ENCODE measurements around the gene OXCT1. TPM values are rescaled to one million over a fixed set of nuclear protein-coding genes. Genes with fewer than 3 reads are reported as not detected.
"Not testable (repeated sequence)": the region's sequence is repeated elsewhere in the genome, so short reads cannot be mapped to it uniquely, and the experiment has no call there.

Gene OXCT1
- total and polyA plus RNA-seq, 7 donors: 5.5 to 22.1 (median 10.7) TPM

DNA sequence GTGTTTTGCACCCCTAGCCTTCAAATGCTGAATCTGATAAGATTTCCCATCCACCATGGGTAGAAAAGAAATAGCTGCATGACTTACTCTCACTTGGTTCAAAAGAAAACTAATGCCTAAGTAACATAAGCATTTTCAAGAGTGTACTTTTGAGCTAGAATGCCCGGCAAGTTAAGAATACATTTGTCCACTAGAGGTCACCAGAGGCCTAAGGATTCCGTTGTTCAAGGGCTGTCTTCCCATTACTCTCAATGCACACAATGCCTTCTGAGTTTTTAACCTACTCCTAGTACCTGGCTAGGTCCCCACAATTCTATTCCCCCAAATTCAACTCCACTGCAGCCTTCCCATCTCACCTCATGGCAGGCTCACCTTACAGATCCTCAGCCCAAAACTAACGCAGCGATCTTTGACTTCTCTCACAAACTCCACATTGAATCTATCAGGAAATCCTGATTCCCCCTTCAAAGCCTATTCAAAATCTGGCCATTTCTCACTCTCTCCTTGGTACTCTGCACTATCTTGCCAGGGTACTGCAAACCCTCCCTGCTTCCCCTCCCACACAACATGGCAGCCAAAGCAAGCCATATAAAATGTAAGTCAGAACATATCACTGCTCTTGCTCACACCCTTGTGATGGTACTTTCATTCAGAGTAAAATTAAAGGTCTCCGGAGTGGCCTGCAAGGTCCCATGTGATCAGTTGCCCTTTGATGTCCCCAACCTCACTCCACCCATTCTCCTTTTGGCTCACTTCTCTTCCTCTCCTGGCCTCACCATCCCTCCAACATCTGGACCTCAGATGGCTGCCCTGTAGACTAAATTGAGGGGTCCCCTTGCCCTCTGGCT lies 13.4 kb downstream of the OXCT1 start:
- H3K36me3 ChIP-seq (ENCODE audit: insufficient read depth in 1 of 2, low read depth in 1 of 2): peaks cover 0 to 31% of the 10 kb centered on the region in 2 donors
- intact Hi-C loops (cut with DNase I): loop anchor here (2.0 to 10.0 kb wide), 8 partner anchors 50 to 1034 kb away; partner anchors contain the start of genes FBXO4 (in 1 of the 2) and GHR (in 1 of the 2)
- no peaks in the 10 kb centered on the region for H3K9me3 ChIP-seq
- DNase-seq (no peak), ATAC-seq (peak; percentile 75 to 94 (median 82))
- no peaks in the 10 kb centered on the region for H3K4me1 ChIP-seq
- H3K4me3 ChIP-seq: no peak overlapping the region
- no peaks in the 10 kb centered on the region for H3K27me3 ChIP-seq (ENCODE audit: insufficient read depth in 3 of 3, low read length in 2 of 3)
- 46 to 47% (median 46%) methylated on average over 5 of the region's 5 CpGs for WGBS, 3 donors
- TF ChIP-seq, protein P1, sequence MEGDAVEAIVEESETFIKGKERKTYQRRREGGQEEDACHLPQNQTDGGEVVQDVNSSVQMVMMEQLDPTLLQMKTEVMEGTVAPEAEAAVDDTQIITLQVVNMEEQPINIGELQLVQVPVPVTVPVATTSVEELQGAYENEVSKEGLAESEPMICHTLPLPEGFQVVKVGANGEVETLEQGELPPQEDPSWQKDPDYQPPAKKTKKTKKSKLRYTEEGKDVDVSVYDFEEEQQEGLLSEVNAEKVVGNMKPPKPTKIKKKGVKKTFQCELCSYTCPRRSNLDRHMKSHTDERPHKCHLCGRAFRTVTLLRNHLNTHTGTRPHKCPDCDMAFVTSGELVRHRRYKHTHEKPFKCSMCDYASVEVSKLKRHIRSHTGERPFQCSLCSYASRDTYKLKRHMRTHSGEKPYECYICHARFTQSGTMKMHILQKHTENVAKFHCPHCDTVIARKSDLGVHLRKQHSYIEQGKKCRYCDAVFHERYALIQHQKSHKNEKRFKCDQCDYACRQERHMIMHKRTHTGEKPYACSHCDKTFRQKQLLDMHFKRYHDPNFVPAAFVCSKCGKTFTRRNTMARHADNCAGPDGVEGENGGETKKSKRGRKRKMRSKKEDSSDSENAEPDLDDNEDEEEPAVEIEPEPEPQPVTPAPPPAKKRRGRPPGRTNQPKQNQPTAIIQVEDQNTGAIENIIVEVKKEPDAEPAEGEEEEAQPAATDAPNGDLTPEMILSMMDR (IDR thresholded peaks at IDR 0.05): peak; percentile 85
- no peak overlapping the region for H3K27ac ChIP-seq

DNA sequence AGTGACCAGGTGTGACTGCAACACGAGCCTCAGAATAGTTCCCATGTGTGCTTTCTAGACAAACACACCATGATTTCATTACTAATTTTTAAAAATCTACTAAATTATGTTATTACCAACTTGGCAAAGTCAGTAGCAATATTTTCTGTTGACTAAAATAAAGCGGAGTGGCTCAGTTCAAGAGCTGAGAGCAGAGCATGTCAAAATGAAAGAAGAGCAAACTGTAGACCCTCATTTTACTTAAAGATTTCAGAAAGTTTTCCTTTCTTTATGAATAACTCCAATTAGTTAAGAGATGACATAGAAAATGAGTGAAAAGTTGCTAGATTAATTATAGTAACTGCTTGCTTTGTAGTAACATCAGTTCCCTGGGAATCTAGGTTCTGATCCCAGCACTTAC lies 17.9 kb downstream of the OXCT1 start:
- H3K27ac ChIP-seq: no peak overlapping the region
- no peaks in the 10 kb centered on the region for H3K27me3 ChIP-seq (ENCODE audit: insufficient read depth in 3 of 3, low read length in 2 of 3)
- DNase-seq: no peak
- H3K9me3 ChIP-seq: no peaks in the 10 kb centered on the region
- peaks cover 4 to 34% of the 10 kb centered on the region in 2 donors for H3K36me3 ChIP-seq (ENCODE audit: insufficient read depth in 1 of 2, low read depth in 1 of 2)
- no peak for ATAC-seq
- intact Hi-C loops (cut with DNase I): loop anchor here (5.0 to 10.0 kb wide), 2 partner anchors 573 to 915 kb away; partner anchors contain the start of gene GHR (in 1 of the 2)
- no peaks in the 10 kb centered on the region for H3K4me1 ChIP-seq
- TF ChIP-seq, protein P1 (IDR thresholded peaks at IDR 0.05): no peak
- H3K4me3 ChIP-seq: no peak overlapping the region
- 94 to 99% (median 97%) methylated on average over 2 of the region's 2 CpGs for WGBS, 3 donors

DNA sequence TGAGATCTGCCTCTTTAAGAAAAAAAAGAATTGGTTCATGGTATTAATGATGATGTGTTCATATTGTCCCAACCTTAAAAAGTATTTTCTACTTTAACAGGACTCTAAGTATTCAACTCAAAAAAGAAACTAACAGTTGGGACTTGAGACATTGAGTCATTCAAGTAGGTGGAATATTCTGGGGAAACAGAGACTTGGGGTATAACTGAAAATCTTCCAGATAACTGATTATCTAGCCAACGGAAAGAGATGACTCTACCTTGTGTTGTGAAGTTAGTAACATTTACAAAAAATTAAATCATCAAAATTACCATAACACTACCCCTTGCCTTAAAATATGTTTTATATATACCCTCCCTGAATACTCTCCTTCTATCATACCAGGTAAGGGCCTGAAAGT lies 19.1 kb downstream of the OXCT1 start:
- Histone ChIP-seq H3K27me3 (ENCODE audit: insufficient read depth in 3 of 3, low read length in 2 of 3) (no peaks in the 10 kb centered on the region), H3K36me3 (ENCODE audit: insufficient read depth in 1 of 2, low read depth in 1 of 2) (peaks cover 4 to 34% of the 10 kb centered on the region in 2 donors), H3K4me1 (no peaks in the 10 kb centered on the region), H3K9me3 (no peaks in the 10 kb centered on the region), H3K4me3 (no peak overlapping the region), H3K27ac (no peak overlapping the region)
- WGBS, 3 donors: 38 to 68% (median 63%) methylated on average over 1 of the region's 1 CpG
- TF ChIP-seq, protein P1 (IDR thresholded peaks at IDR 0.05): no peak
- DNase-seq (no peak), ATAC-seq (no peak)
- intact Hi-C loops (cut with DNase I): loop anchor here (5.0 to 10.0 kb wide), 2 partner anchors 574 to 916 kb away; partner anchors contain the start of gene GHR (in 1 of the 2)

DNA sequence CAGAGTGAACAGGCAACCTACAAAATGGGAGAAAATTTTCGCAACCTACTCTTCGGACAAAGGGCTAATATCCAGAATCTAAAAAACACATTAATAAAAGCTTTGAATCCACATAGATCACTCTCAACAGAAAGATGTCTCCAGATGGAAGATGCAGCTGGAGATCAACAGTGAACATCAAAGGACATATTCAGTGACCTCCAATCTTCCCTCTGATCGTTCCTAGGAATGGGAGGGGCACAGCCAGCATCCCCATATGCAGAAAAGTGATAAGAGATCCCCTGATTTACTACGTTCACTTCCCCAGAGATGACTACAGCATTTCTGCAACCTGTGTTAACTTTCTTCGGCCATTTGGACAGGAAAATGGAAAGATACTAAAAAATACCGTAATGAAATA lies 21.2 kb downstream of the OXCT1 start:
- H3K27ac ChIP-seq: no peak overlapping the region
- peaks cover 4 to 34% of the 10 kb centered on the region in 2 donors for H3K36me3 ChIP-seq (ENCODE audit: insufficient read depth in 1 of 2, low read depth in 1 of 2)
- H3K4me1 ChIP-seq: no peaks in the 10 kb centered on the region
- intact Hi-C loops (cut with DNase I): loop anchor here in 1 of 2 donors (10.0 kb wide), 2 partner anchors 154 to 944 kb away; partner anchors contain the start of gene C7
- 89 to 92% (median 90%) methylated on average over 6 of the region's 6 CpGs for whole genome bisulfite sequencing, 3 donors
- no peak for ATAC-seq
- no peaks in the 10 kb centered on the region for H3K9me3 ChIP-seq
- H3K27me3 ChIP-seq (ENCODE audit: insufficient read depth in 3 of 3, low read length in 2 of 3): no peaks in the 10 kb centered on the region
- TF ChIP-seq, protein P1 (IDR thresholded peaks at IDR 0.05): no peak
- DNase-seq: no peak
- H3K4me3 ChIP-seq: no peak overlapping the region

DNA sequence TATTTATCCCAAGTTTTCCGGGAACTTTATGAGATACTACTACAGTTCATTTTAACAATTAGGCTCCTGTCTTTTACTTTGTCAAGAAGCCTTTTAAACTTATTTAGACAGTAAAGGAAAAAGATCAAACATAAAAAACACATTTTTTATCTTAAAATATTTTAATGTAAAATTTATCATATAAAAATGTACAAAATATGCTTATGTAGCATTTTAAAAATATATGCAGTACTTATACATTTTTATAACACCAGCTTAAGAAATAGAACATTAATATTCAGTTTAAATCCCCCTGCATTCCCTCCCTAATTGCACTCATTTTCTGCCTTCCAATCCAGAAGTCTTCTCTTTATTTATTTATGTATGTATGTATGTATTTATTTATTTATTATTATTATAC lies 24.5 kb downstream of the OXCT1 start:
- H3K27ac ChIP-seq; ATAC-seq; H3K27me3 ChIP-seq (ENCODE audit: insufficient read depth in 3 of 3, low read length in 2 of 3); H3K4me1 ChIP-seq; H3K9me3 ChIP-seq; DNase-seq; H3K4me3 ChIP-seq: not testable (repeated sequence)
- intact Hi-C loops (cut with DNase I): loop anchor here in 1 of 2 donors (10.0 kb wide), 2 partner anchors 151 to 941 kb away; partner anchors contain the start of gene C7
- H3K36me3 ChIP-seq (ENCODE audit: insufficient read depth in 1 of 2, low read depth in 1 of 2): peaks cover 4 to 22% of the 10 kb centered on the region in 2 donors
- 85 to 92% (median 88%) methylated on average over 1 of the region's 1 CpG for WGBS, 3 donors

Data from psoas muscle (tissue), 8 donors.